H1 (cell line): ENCODE measurements around the gene KATNAL2. TPM values are rescaled to one million over a fixed set of nuclear protein-coding genes. Genes with fewer than 3 reads are reported as not detected.

Experiments used
- CTCF ChIA-PET: fragments of 300-600 bp; sonication (Branson Sonifier 250); formaldehyde crosslinking; loops from one replicate; lab custom pipeline; 2021; ENCODE audit not compliant: partially characterized antibody; lab: Charles Lee
- POLR2A ChIA-PET: fragments of 300-600 bp; sonication (Branson Sonifier 250); formaldehyde crosslinking; loops from one replicate; lab custom pipeline; 2021; ENCODE audit warnings: inconsistent platforms; ENCODE audit not compliant: partially characterized antibody; lab: Charles Lee
- DNase-seq, 2 experiments: peaks; one replicate each; pipeline versions ENCODE4 v3.0.0 to v3.0.0-alpha.2; 2010 to 2022; ENCODE audit warnings: low spot score in 2 of 2, low read depth in 1 of 2, mixed read lengths in 1 of 2
- FAIRE-seq: peaks from 2 replicates; lab custom pipeline; 2011; peaks lifted over from hg19 to GRCh38; lab: Jason Lieb, UNC
- H2AFZ ChIP-seq: 2 replicates; pipeline ENCODE4 v1.8.1; 2012; ENCODE audit warnings: low read length, inconsistent platforms
- H2AK5ac ChIP-seq: 2 replicates; pipeline ENCODE4 v1.6.1; 2013; ENCODE audit warnings: low read depth, low read length
- H2BK120ac ChIP-seq: replicated peaks from 2 replicates; pipeline ENCODE3; 2013; ENCODE audit warnings: low read depth, low read length, inconsistent platforms
- H2BK12ac ChIP-seq: 2 replicates; pipeline ENCODE4 v1.6.1; 2013; ENCODE audit warnings: low read depth, low read length
- H2BK15ac ChIP-seq: 2 replicates; pipeline ENCODE4 v1.6.1; 2013; ENCODE audit warnings: low read length
- H2BK20ac ChIP-seq: 2 replicates; pipeline ENCODE4 v1.6.1; 2013; ENCODE audit warnings: low read length
- H2BK5ac ChIP-seq: 2 replicates; pipeline ENCODE4 v1.6.1; 2013; ENCODE audit warnings: low read depth, low read length
- H3K14ac ChIP-seq: 2 replicates; pipeline ENCODE4 v1.6.1; 2013; ENCODE audit warnings: inconsistent platforms; ENCODE audit not compliant: insufficient read length
- H3K18ac ChIP-seq: 2 replicates; pipeline ENCODE4 v1.6.1; 2013; ENCODE audit warnings: low read length; ENCODE audit errors: extremely low read depth
- H3K23ac ChIP-seq: 2 replicates; pipeline ENCODE4 v1.6.1; 2013; ENCODE audit warnings: inconsistent platforms; ENCODE audit not compliant: insufficient read length
- H3K23me2 ChIP-seq: 2 replicates; pipeline ENCODE4 v1.6.1; 2013; ENCODE audit warnings: low read depth, low read length
- H3K27ac ChIP-seq: 2 replicates; pipeline ENCODE4 v1.6.1; 2011; ENCODE audit warnings: low read depth, low read length, inconsistent platforms
- H3K27me3 ChIP-seq, 4 experiments: replicated peaks in 1 of 4; 1 replicate in 1 of 4; 2 replicates in 3 of 4; pipeline versions ENCODE4 v1.6.1 to v1.8.1; 2011 to 2013; ENCODE audit warnings: low read length in 3 of 4, mild to moderate bottlenecking in 3 of 4, inconsistent platforms in 2 of 4, mixed read lengths in 2 of 4, moderate library complexity in 1 of 4; ENCODE audit not compliant: control insufficient read depth in 3 of 4, insufficient read depth in 3 of 4; ENCODE audit errors: extremely low read depth in 1 of 4
- H3K36me3 ChIP-seq, 4 experiments: 2 replicates each; pipeline versions ENCODE4 v1.6.1 to v1.8.1; 2011 to 2013; ENCODE audit warnings: mild to moderate bottlenecking in 4 of 4, low read length in 3 of 4, moderate library complexity in 2 of 4, control low read depth in 1 of 4, inconsistent platforms in 1 of 4; ENCODE audit not compliant: insufficient read depth in 4 of 4, control insufficient read depth in 2 of 4
- H3K4ac ChIP-seq: replicated peaks from 2 replicates; pipeline ENCODE3; 2013; ENCODE audit warnings: low read length, low read depth, mixed read lengths, inconsistent platforms; ENCODE audit not compliant: insufficient read length
- H3K4me1 ChIP-seq, 4 experiments: replicated peaks in 1 of 4; 1 replicate in 1 of 4; 2 replicates in 3 of 4; pipeline versions ENCODE4 v1.6.1 to v1.8.1; 2011 to 2013; ENCODE audit warnings: low read length in 3 of 4, inconsistent platforms in 2 of 4, mixed read lengths in 1 of 4; ENCODE audit not compliant: insufficient read depth in 4 of 4, control insufficient read depth in 3 of 4
- H3K4me2 ChIP-seq, 2 experiments: 2 replicates each; pipeline versions ENCODE4 v1.6.1 to v1.8.1; 2011 to 2013; ENCODE audit warnings: low read depth in 2 of 2, low read length in 2 of 2, control low read depth in 1 of 2, inconsistent platforms in 1 of 2, mild to moderate bottlenecking in 1 of 2; ENCODE audit not compliant: insufficient read depth in 1 of 2
- H3K4me3 ChIP-seq, 4 experiments: fragments of 200-600, 300-600 bp in 1 of 4; sonication (generic), shearing (Covaris generic), sonication (Bioruptor Twin) in 1 of 4; 2 replicates each; pipeline versions ENCODE4 v1.5.1 to v1.8.1; 2011 to 2016; ENCODE audit warnings: low read length in 4 of 4, low read depth in 3 of 4, control low read depth in 2 of 4, inconsistent platforms in 2 of 4, mild to moderate bottlenecking in 2 of 4, mixed read lengths in 1 of 4, moderate library complexity in 1 of 4; ENCODE audit not compliant: insufficient read depth in 2 of 4; ENCODE audit errors: extremely low read depth in 1 of 4
- H3K56ac ChIP-seq: replicated peaks from 2 replicates; pipeline ENCODE3; 2013; ENCODE audit warnings: low read depth, mild to moderate bottlenecking, mixed read lengths, low read length, inconsistent platforms; ENCODE audit not compliant: insufficient read length
- H3K79me1 ChIP-seq: 2 replicates; pipeline ENCODE4 v1.6.1; 2013; ENCODE audit warnings: low read depth, low read length, control low read depth
- H3K79me2 ChIP-seq, 2 experiments: 2 replicates each; pipeline versions ENCODE4 v1.6.1 to v1.8.1; 2012 to 2013; ENCODE audit warnings: low read length in 2 of 2, mild to moderate bottlenecking in 2 of 2, inconsistent platforms in 1 of 2; ENCODE audit not compliant: insufficient read depth in 2 of 2, control insufficient read depth in 1 of 2
- H3K9ac ChIP-seq, 4 experiments: replicated peaks in 1 of 4; 1 replicate in 1 of 4; 2 replicates in 3 of 4; pipeline versions ENCODE4 v1.6.1 to v1.8.1; 2011 to 2013; ENCODE audit warnings: low read depth in 3 of 4, low read length in 3 of 4, control low read depth in 2 of 4, mild to moderate bottlenecking in 2 of 4, moderate library complexity in 2 of 4, inconsistent platforms in 1 of 4; ENCODE audit errors: extremely low read depth in 1 of 4
- H3K9me3 ChIP-seq, 2 experiments: 2 replicates each; pipeline versions ENCODE4 v1.6.1 to v1.8.1; 2012 to 2013; ENCODE audit warnings: mild to moderate bottlenecking in 2 of 2, moderate library complexity in 2 of 2, control low read depth in 1 of 2, inconsistent platforms in 1 of 2, low read depth in 1 of 2, low read length in 1 of 2, mixed read lengths in 1 of 2; ENCODE audit not compliant: insufficient read depth in 2 of 2
- H4K20me1 ChIP-seq, 2 experiments: replicated peaks in 1 of 2; 2 replicates each; pipeline versions ENCODE3 to v1.8.1; 2011 to 2013; ENCODE audit warnings: inconsistent platforms in 2 of 2, low read length in 2 of 2, mild to moderate bottlenecking in 1 of 2; ENCODE audit not compliant: insufficient read depth in 2 of 2, control insufficient read depth in 1 of 2
- H4K5ac ChIP-seq: 2 replicates; pipeline ENCODE4 v1.6.1; 2013; ENCODE audit warnings: low read length, low read depth, mixed read lengths, inconsistent platforms; ENCODE audit not compliant: insufficient read length
- H4K8ac ChIP-seq: 2 replicates; pipeline ENCODE4 v1.8.0; 2013; ENCODE audit warnings: mild to moderate bottlenecking, moderate library complexity, low read length, inconsistent platforms; ENCODE audit not compliant: insufficient read depth; ENCODE audit errors: extremely low read depth
- H4K91ac ChIP-seq: replicated peaks from 2 replicates; pipeline ENCODE3; 2013; ENCODE audit warnings: low read length, mixed read lengths, inconsistent platforms; ENCODE audit not compliant: insufficient read length
- ASH2L ChIP-seq: fragments of 200-600, 300-600 bp; sonication (generic); IDR thresholded peaks from one replicate; pipeline ENCODE4 v1.7.1; 2017; ENCODE audit warnings: low read length
- POLR2AphosphoS5 ChIP-seq: IDR thresholded peaks from 2 replicates; pipeline ENCODE4 v1.6.1; 2011; ENCODE audit warnings: low read depth, low read length
- WGBS, 2 experiments: shearing (Covaris generic) in 1 of 2; methylation state at CpG; one replicate each; pipeline versions ENCODE4 v1.1.6 to v1.1.7; 2013 to 2015; ENCODE audit warnings: low lambda C conversion rate in 2 of 2, mixed read lengths in 2 of 2, inconsistent platforms in 1 of 2, low coverage in 1 of 2, missing lambda C conversion rate in 1 of 2; ENCODE audit not compliant: insufficient replicate concordance in 2 of 2, insufficient coverage in 1 of 2, insufficient read length in 1 of 2; ENCODE audit errors: extremely low coverage in 1 of 2, missing lambda C conversion rate in 1 of 2; 5-methylcytosine and 5-hydroxymethylcytosine counted together
- polyA plus RNA-seq, 7 experiments: library from polyadenylated mRNA; depleted of rRNA in 3 of 7; stranded (reverse) in 5 of 7; unstranded in 2 of 7; fragments of >200 nt in 5 of 7; fragments of 200-250 nt in 2 of 7; gene quantifications; 1 replicate in 5 of 7; 2 replicates in 1 of 7; 4 replicates in 1 of 7; pipeline versions ENCODE4 v1.2.1 to v1.2.3, GENCODE V29; 2011 to 2013; ENCODE audit warnings: missing spikeins in 2 of 7, mixed read lengths in 2 of 7
- total RNA-seq: library from RNA; stranded (reverse); fragmentation: NEBNext Ultra II Directional; extraction: Animal tissue kit (Norgen Biotek cat#: 25700); gene quantifications from 2 replicates; pipeline ENCODE4 v1.2.1, GENCODE V29; 2021

Gene KATNAL2
- total and polyA plus RNA-seq, 2 of the 8 experiments (the other 6 are each of a cell fraction or from before 2014, with no cell fraction given), result 10.0 to 15.2 TPM

DNA sequence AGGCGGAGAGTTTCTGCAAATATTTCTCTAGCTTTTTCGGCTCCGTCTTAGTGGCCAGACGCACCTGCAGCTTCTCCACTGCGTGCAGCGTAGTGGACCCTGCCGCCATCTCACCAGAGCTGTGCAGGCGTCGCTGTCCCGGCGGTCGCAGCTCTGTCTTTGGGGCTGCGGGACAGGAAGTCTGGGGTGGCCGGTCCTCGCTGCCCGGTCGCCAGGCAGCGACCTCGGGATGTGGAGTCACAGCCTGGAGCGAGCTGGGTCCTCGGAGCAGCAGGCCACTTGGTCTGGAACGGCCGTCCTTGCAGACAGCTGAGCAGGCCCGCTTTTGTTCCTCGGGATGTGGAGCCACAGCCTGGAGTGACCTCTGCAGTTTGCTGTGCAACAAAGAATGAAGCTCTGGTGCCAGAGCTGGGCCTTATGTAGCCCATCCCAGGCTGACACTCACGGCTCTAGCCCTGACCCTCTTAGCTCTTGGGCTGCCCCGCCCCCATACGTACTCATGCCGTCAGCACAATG is 117.8 kb downstream of the KATNAL2 start, which contains the start of gene ELOA2:
ELOA2 (minus strand) TSS at position 466 of the 516 bp plus-strand sequence; CDS start at position 109, 357 bp downstream.
- H2AK5ac ChIP-seq, result no peak within 1 kb of the TSS
- no peak within 1 kb of the TSS for H2BK15ac ChIP-seq
- CTCF ChIA-PET, result interaction anchor here (0.6 to 1.4 kb wide), 9 partner anchors 9 to 518 kb away, joined by 3 to 9 read pairs (median 3); no protein-coding TSS in a partner anchor
- no peak within 1 kb of the TSS for H3K14ac ChIP-seq
- no peak within 1 kb of the TSS for H2BK20ac ChIP-seq
- DNase-seq (no peak), FAIRE-seq (no peak)
- no peak within 1 kb of the TSS for H3K4ac ChIP-seq
- TF ChIP-seq POLR2AphosphoS5, result no peak
- TF ChIP-seq ASH2L, result no peak
- peaks cover 0 to 5% (median under 1%) of the 10 kb centered on the region in 4 experiments; a peak in 2 of 7 replicates for H3K4me1 ChIP-seq
- H4K5ac ChIP-seq, result no peak within 1 kb of the TSS
- peak within 1 kb of the TSS; percentile 30 for H4K91ac ChIP-seq
- H3K56ac ChIP-seq, result no peak within 1 kb of the TSS
- no peak within 1 kb of the TSS for H2BK5ac ChIP-seq
- H3K27me3 ChIP-seq, result no peaks in the 10 kb centered on the region
- H3K4me3 ChIP-seq, result no peak within 1 kb of the TSS
- POLR2A ChIA-PET, result no interaction called here
- no peak within 1 kb of the TSS for H3K27ac ChIP-seq
- no peak within 1 kb of the TSS for H2BK120ac ChIP-seq
- no peaks in the 10 kb centered on the region for H4K20me1 ChIP-seq
- H3K23me2 ChIP-seq, result no peaks in the 10 kb centered on the region
- H3K9me3 ChIP-seq, result no peaks in the 10 kb centered on the region
- H2BK12ac ChIP-seq, result no peak within 1 kb of the TSS
- no peaks in the 10 kb centered on the region for H3K36me3 ChIP-seq
- H3K23ac ChIP-seq, result no peak within 1 kb of the TSS
- H3K9ac ChIP-seq, result no peak within 1 kb of the TSS
- no peak within 1 kb of the TSS for H2AFZ ChIP-seq
- H4K8ac ChIP-seq, result no peak within 1 kb of the TSS
- H3K18ac ChIP-seq, result no peak within 1 kb of the TSS; the same call in 1 of the 2 replicates
- H3K4me2 ChIP-seq, result no peak within 1 kb of the TSS
- 89% methylated on average over 27 of the region's 29 CpGs; no CpG with 5 or more reads in 1 of the 2 experiments for WGBS, 2 experiments
- no peaks in the 10 kb centered on the region for H3K79me1 ChIP-seq
- H3K79me2 ChIP-seq, result no peaks in the 10 kb centered on the region
